Measurements from ENCODE around the gene FSHR. TPM values are rescaled to one million over a fixed set of nuclear protein-coding genes. Genes with fewer than 3 reads are reported as not detected.

The FSHR gene
- polyA plus RNA-seq, 12 donors = 0.34 to 1.3 (median 0.61) TPM; not detected in 2

DNA sequence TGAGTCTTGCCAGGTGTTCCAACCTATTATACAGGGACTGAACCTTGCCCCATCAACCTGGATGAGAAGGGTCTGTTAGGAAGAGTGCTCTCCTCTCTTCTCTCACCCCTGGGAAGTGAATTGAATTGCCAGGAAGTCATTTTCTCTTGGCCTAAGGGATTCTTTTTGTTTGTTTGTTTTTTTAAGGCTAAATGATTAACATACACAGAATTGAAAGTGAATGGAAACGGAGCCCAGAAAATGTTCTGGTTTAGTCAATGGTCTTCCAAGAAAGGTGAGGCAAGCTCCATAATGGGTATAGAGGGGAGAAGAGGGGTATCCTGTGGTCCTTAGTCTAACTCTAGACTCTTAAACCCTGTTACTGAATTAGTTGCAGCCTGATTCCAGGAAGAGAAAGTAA is 189.1 kb downstream of the FSHR start:
- DNase-seq = no peak

DNA sequence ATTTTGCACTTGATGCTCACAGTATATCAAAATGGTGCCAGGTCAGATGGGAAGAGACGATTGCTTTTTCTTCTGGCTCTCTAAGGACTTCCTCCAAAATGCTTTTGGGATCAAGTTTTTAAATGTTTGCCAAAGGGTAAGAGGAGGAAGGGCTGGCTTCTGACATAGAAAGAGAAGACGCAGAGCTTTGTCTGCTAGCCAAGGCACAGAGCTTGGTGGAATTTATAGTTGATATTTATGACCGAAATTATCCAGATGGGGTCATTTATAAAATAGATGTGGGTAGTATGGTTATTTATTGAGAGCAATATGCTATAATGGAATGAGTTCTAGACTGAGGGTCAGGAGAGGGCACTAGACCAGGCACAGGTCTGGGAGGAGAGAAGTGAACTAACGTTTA is 193.3 kb downstream of the FSHR start:
- no peak for DNase-seq

DNA sequence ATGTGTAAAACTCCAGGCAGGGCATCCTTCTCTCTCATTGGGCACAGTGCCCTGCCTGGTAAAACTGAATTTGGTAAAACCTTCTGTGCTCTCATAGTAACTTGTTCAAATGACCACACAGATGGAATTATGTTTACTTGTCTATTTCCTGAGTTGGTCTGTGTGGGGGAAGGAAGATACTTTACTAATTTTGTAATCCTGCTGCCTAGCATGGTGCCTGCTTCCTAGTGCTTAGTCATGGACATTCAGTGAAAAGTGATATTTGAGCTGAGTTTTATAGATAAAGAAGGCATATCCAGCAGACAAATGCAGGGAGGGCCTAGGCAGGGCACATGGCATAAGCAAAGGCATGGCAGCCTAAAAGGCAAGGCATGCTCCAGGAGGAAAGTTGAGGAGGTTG is 199.4 kb downstream of the FSHR start:
- DNase-seq = no peak

DNA sequence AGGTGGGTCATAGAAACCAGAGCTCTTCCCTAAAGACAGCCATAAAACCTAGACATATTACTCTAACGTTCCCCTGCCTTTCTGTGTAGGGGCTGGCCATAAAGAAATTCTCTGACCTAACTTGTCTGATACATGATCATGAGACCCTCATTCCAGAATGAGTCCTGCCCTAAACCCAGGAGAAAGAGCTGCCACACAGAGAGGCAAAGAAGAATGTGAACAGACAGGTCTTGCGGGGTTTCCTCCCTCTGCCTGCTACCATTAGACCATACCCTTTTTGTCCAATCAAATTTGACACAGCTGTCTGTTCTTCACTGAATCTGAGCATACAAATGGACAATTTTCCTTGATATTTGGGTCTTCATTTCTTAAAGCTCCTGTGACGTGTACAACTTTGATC is 200.0 kb downstream of the FSHR start:
- no peak for DNase-seq

DNA sequence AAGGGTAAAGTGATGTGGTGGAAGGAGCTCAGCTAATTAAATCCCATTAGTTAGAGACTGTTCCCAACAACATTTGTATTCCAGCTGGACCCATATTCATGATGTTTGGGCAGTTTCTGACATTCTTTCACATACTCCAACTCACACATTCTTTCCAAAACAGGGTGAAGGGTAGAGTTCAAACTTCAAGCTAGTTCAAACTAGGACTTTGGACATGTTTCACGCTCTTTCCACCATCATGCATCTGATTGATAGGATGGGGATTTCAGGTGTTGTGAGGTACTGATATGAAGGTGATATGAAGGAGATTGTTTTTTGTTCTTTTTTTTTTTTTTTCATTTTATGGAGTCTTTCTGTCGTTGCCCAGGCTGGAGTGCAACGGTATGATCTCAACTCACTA is 201.7 kb downstream of the FSHR start:
- no peak for DNase-seq

- DNase-seq = no peak
These were observed 202.2 kb downstream of the FSHR start for GRCh38 chr2:48952143-48952542.

- DNase-seq = no peak
These were observed 205.8 kb downstream of the FSHR start for GRCh38 chr2:48948400-48949125.

- peak; percentile 48 for DNase-seq
These were observed 207.8 kb downstream of the FSHR start for GRCh38 chr2:48946449-48947048.

DNA sequence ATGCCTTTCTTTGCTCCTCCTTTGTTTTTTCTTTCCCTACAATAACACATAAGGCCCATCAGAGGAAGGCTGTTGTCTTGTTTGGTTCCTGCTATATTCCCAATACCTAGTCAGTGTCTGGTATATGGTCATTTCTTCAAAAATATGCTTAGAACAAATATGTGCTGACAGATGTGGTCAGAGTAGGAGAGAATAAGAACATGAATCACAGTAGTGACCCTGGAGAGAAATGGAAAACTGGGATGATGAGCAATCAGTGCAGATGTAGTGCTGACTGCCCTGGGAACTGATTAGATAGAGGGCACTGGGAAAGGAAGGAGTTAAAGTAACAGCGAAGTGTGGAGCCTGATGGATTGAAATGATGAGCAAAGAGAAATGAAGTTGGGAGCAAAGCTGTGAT is 209.4 kb downstream of the FSHR start:
- no peak for DNase-seq

DNA sequence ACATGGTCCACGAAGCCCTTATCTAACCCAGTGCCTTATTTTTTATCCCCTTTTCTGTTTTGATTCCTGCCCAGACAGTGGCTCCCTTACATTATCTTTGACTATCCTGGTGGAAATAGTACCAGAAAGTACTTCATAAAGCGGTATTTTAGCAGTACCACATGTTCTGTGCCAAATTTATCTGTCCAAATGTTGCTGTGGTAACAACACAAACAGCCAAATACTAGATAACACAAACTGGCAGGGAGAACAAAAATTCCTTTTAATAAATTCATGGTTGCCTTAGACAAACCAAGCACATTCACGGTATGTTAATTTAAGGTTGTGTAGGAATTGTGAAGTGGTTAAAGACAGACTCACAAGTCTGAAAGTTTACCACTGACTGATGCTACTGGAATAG is 210.9 kb downstream of the FSHR start:
- DNase-seq = no peak

DNA sequence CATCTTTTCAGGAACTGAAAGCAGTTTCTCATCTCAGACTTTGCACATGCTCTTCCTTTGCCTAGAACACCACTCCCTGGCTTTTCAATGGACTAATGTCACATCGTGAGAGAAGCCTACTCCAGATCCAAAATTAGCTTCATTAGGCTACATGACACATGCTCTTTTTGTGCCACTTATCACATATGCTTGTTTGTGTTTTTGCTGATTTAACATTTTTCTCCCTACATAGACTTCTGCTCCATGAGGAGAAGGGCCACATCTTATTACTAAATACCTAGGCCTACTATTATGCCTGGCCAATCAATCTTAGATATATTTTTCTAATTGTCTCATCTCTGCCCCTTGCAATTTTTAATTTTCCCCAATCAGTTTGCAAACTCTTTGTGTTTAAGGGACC is 212.4 kb downstream of the FSHR start:
- DNase-seq = no peak

GRCh38 chr2:48941456-48941855 is 212.9 kb downstream of the FSHR start:
- no peak for DNase-seq

- peak; percentile 33 for DNase-seq
These were observed 213.7 kb downstream of the FSHR start for GRCh38 chr2:48940606-48941005.

DNA sequence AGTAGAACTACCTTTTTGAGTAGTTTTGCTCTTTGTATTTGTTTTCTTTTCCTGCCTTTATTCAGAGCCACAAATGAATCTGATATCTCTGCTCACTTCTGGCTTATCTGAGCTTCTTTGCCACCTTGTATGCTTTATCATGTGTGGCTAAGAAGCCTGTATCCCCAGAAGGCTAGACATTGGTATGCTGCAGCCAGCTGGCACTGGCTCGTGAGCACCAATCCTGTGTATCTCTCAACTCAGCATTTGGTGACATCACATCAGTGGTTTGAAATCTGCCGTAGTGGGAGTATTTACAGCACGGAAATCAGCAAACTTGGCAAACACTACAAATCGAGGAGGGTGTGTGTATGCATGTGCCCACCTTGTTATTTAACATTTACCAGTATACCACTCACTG is 215.1 kb downstream of the FSHR start:
- no peak for DNase-seq

GRCh38 chr2:48938231-48938630 is 216.1 kb downstream of the FSHR start:
- DNase-seq = no peak

- no peak for DNase-seq
These were observed 219.5 kb downstream of the FSHR start for GRCh38 chr2:48934807-48935206.

DNA sequence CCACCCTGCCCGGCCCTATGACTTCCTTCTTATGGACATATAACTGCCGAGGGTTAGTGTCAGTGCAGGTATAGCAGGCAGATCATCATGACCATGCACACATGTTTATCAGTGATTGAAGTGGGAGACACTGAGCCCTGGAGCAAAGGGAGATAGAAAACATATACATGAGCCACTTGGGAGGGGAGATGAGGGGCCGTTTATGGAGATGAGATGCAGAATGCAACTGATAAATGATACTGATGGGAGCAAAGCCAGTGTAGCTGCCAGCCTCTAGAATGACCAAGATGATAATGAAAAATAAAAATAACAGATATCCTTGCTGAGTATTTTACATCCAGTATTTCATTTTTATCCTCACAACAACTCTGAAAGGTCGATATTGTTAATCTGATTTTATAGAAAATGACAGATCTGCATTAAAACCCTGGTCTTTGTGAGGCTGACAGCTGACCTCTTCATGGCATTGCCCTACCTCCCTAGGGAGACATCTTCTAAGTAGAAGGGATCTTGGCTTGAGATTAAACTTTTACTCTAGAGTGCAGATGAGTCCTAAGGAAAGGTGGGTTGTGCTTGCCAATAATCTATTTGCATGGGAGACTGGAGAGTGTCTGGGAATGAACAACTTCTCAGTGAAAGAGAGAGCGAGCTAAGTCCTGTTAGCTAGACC is 220.4 kb downstream of the FSHR start:
- DNase-seq = no peak

DNA sequence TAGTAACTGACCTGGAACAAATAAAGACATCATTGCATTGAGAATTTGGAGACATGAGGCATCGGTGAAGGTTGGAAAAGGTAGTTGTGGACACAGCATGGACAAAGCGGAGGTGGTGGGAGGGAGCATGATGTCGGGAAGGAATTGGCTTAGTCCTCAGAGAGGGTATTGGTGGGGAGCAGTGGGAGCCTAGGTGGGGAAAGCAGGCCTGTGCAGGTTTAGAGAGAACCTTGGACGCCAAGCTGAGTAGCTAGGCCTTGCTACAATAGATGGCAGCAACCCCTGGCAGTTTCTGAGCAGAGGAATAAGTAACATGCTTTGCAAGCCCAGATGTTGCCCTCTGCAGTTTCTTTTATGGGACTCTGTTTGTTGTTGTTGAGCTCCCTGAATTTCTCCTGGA is 221.6 kb downstream of the FSHR start:
- no peak for DNase-seq

GRCh38 chr2:48929571-48930301 is 224.6 kb downstream of the FSHR start:
- DNase-seq = no peak

- no peak for DNase-seq
These were observed 227.0 kb downstream of the FSHR start for GRCh38 chr2:48927355-48927754.

DNA sequence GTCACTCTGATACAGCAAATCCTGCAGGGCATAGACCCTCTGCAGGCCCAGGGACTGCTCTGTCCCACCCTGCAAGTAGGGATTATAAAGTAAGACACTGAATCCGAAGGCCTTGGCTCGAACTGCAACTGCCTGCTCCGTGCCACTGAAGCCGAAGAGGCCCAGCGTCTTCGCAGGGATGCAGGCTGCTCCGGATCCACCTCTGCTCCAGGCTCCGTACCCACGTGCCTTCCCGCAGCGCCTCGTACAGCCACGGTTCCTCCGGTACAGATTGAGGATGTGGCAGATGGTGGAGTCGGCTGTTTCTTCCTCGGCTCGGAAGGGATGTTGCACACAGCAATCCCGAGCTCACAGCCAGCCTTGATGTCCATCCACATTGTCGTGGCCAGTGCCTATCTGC is 238.4 kb downstream of the FSHR start:
- no peak for DNase-seq

DNA sequence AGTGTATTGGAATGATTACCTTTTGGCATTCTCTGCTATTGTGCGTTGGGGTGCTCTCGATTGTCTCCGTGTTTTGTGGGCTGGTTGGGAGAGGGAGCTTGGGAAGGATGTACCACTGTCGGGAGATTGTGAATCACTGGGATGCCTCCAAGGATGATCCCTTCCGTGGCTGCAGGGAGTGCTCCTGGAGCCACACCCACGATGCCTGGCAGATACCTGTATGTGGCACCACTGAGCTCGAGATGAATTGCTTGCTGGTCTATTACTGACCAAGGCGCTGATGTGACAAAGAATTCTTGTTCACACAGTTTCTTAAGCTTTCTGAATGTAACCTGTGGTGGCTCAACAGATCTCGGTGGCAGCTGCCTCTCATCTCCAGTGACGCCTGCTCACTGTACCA is 239.1 kb downstream of the FSHR start:
- no peak for DNase-seq

Data from muscle of arm (tissue), 12 donors.